Spleen (tissue), 11 donors: ENCODE measurements around the gene CITED4. TPM values are rescaled to one million over a fixed set of nuclear protein-coding genes. Genes with fewer than 3 reads are reported as not detected.

Experiments used
- DNase-seq: peaks from one replicate; pipeline ENCODE4 v3.0.0-alpha.2; 2020
- H3K27ac ChIP-seq, 8 donors: fragments of 200-600 bp; sonication (generic) in 7 of 8; 1 replicate in 4 of 8; 2 replicates in 4 of 8; pipeline versions ENCODE4 v1.5.0 to v1.8.0; 2016 to 2021; ENCODE audit warnings: inconsistent platforms in 4 of 8, mild to moderate bottlenecking in 4 of 8, moderate library complexity in 1 of 8
- H3K27me3 ChIP-seq, 7 donors: fragments of 200-600 bp; sonication (generic) in 6 of 7; replicated peaks in 1 of 7; 1 replicate in 4 of 7; 2 replicates in 3 of 7; pipeline versions ENCODE4 v1.5.0 to v1.8.0; 2016 to 2021; ENCODE audit warnings: inconsistent platforms in 3 of 7, mild to moderate bottlenecking in 1 of 7
- H3K36me3 ChIP-seq, 6 donors: fragments of 200-600 bp; sonication (generic) in 5 of 6; 1 replicate in 4 of 6; 2 replicates in 2 of 6; pipeline versions ENCODE4 v1.5.0 to v1.8.0; 2016 to 2021; ENCODE audit warnings: inconsistent platforms in 2 of 6
- H3K4me1 ChIP-seq, 6 donors: fragments of 200-600 bp; sonication (generic) in 5 of 6; 1 replicate in 3 of 6; 2 replicates in 3 of 6; pipeline versions ENCODE4 v1.5.0 to v1.8.0; 2016 to 2021; ENCODE audit warnings: inconsistent platforms in 3 of 6
- H3K4me3 ChIP-seq, 8 donors: fragments of 200-600 bp; sonication (generic) in 7 of 8; 1 replicate in 4 of 8; 2 replicates in 4 of 8; pipeline versions ENCODE4 v1.5.0 to v1.8.0; 2016 to 2021; ENCODE audit warnings: inconsistent platforms in 4 of 8, mild to moderate bottlenecking in 4 of 8, moderate library complexity in 2 of 8
- H3K9me3 ChIP-seq, 8 donors: fragments of 200-600 bp; sonication (generic) in 7 of 8; 1 replicate in 4 of 8; 2 replicates in 4 of 8; pipeline versions ENCODE4 v1.5.0 to v1.8.0; 2016 to 2021; ENCODE audit warnings: inconsistent platforms in 4 of 8
- POLR2A ChIP-seq, 3 donors: fragments of 450-650 bp; IDR thresholded peaks; one replicate each; pipeline ENCODE4 v1.5.1; 2017; ENCODE audit warnings: antibody characterized with exemption in 3 of 3, mild to moderate bottlenecking in 1 of 3
- POLR2AphosphoS5 ChIP-seq, 3 donors: sonication (generic); formaldehyde crosslinking; IDR thresholded peaks; one replicate each; pipeline ENCODE4 v1.5.1; 2017; ENCODE audit warnings: antibody characterized with exemption in 3 of 3
- WGBS, 5 donors: extraction: QIAGEN DNeasy Blood & Tissue Kit in 3 of 5; methylation state at CpG; one replicate each; pipeline versions ENCODE4 v1.1.5 to v1.1.7; 2013 to 2018; 5-methylcytosine and 5-hydroxymethylcytosine counted together
- intact Hi-C: fragments of 100-400 bp; cut with DNase I; formaldehyde crosslinking; loops from one replicate; pipeline ENCODE4 v1.15.0; 2023; ENCODE audit warnings: low total_unique reads
- polyA plus RNA-seq, 3 donors: library from polyadenylated mRNA; stranded (reverse); fragments of 200-250 nt; gene quantifications; one replicate each; pipeline ENCODE4 v1.2.1, GENCODE V29; 2013
- total RNA-seq, 7 donors: library from RNA; depleted of rRNA in 3 of 7; stranded (reverse); fragments of >200 nt in 3 of 7; fragmentation: NEBNext Ultra II Directional in 4 of 7; extraction: Animal tissue kit (Norgen Biotek cat#: 25700) in 4 of 7; gene quantifications; one replicate each; pipeline versions ENCODE4 v1.1.0 to v1.2.1, GENCODE V29; 2016 to 2021
- TF ChIP-seq, protein P1 (sequence below), 11 experiments: fragments of 200-600 bp in 7 of 11; fragments of 450-650 bp in 4 of 11; sonication (generic) in 4 of 11; IDR thresholded peaks in 8 of 11; conservative IDR thresholded peaks in 3 of 11; 1 replicate in 7 of 11; 2 replicates in 4 of 11; pipeline versions ENCODE4 v1.4.0 to v1.8.0; 2016 to 2021; ENCODE audit warnings: antibody characterized with exemption in 11 of 11, inconsistent platforms in 4 of 11, mild to moderate bottlenecking in 1 of 11
- donor health status: healthy with polysubstance abuse.
- donor health status: DM: no; HTN: no; CAD: no; lungs with moderate emphysema.
- donor health status: DM: no; HTN: no; CAD: no.
- donor health status: Bipolar disorder and iron deficiency.
- donor health status: healthy.
- donor health status: DM: no; HTN: no; CAD: no.
- donor health status: DM: yes; HTN: yes; CAD: no.

Gene CITED4
- total and polyA plus RNA-seq, 10 donors = 10.0 to 98.8 (median 46.8) TPM

DNA sequence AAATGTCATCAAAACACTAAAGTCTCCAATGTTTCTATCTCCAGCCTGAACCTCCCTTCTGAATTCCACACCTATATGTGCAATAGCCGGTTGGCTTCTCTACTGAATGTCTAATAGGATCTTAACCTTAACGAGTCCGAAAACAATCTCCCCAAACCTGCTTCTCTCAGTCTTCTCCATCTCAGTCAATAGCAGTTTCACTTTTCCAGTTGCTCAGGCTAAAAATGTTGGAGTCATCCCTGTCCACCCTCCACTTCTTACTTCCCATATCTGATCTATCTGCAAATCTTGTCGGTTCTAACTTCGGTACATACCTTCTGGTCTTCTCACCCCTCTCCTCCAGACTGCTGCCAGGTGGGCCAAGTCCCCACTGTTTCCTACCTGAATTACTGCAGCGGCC is 25.5 kb upstream of the CITED4 start:
- intact Hi-C loops = no loop called here
- TF ChIP-seq, protein P1, sequence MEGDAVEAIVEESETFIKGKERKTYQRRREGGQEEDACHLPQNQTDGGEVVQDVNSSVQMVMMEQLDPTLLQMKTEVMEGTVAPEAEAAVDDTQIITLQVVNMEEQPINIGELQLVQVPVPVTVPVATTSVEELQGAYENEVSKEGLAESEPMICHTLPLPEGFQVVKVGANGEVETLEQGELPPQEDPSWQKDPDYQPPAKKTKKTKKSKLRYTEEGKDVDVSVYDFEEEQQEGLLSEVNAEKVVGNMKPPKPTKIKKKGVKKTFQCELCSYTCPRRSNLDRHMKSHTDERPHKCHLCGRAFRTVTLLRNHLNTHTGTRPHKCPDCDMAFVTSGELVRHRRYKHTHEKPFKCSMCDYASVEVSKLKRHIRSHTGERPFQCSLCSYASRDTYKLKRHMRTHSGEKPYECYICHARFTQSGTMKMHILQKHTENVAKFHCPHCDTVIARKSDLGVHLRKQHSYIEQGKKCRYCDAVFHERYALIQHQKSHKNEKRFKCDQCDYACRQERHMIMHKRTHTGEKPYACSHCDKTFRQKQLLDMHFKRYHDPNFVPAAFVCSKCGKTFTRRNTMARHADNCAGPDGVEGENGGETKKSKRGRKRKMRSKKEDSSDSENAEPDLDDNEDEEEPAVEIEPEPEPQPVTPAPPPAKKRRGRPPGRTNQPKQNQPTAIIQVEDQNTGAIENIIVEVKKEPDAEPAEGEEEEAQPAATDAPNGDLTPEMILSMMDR (IDR thresholded peaks at IDR 0.05 in 8 of 11, conservative IDR thresholded peaks at IDR 0.05 in 3 of 11) = no peak
- TF ChIP-seq POLR2A (IDR thresholded peaks at IDR 0.05) (no peak), POLR2AphosphoS5 (IDR thresholded peaks at IDR 0.05) (no peak)
- WGBS, 5 donors = 94 to 98% (median 95%) methylated on average over 6 of the region's 6 CpGs

DNA sequence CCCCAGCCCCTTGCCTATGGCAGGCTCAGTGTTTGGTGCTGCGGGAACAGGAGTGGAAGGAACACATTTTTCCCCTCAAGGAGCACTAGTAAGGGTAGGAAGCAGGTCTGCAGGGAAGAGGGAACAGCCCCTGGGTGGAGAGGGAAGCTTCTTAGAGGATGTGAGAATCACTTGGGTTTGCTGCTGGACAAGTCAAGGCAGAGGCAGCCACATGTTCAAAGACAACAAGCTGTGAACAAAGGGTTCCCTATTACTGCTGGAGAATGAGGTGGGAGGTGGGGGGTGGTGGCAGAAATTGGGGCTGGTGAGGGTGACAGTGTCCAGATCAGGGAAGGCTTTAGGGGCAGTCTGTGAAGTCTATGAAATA is 24.8 kb upstream of the CITED4 start:
- TF ChIP-seq, protein P1 (IDR thresholded peaks at IDR 0.05 in 8 of 11, conservative IDR thresholded peaks at IDR 0.05 in 3 of 11) = no peak
- TF ChIP-seq POLR2AphosphoS5 (IDR thresholded peaks at IDR 0.05) = no peak
- TF ChIP-seq POLR2A (IDR thresholded peaks at IDR 0.05) = no peak
- WGBS, 5 donors = 76 to 100% (median 80%) methylated on average over 1 of the region's 1 CpG

More for the DNA sequence above, 25.5 kb upstream of the CITED4 start:
- no peak overlapping the region for H3K4me3 ChIP-seq
- H3K27ac ChIP-seq = no peak overlapping the region
- H3K9me3 ChIP-seq = peaks cover 0 to 7% (median 0%) of the 10 kb centered on the region in 8 donors
- no peaks in the 10 kb centered on the region for H3K36me3 ChIP-seq
- peaks cover 0 to 16% (median 7%) of the 10 kb centered on the region in 6 donors for H3K4me1 ChIP-seq
- DNase-seq = no peak
- peaks cover 0 to 42% (median 19%) of the 10 kb centered on the region in 7 donors for H3K27me3 ChIP-seq

DNA sequence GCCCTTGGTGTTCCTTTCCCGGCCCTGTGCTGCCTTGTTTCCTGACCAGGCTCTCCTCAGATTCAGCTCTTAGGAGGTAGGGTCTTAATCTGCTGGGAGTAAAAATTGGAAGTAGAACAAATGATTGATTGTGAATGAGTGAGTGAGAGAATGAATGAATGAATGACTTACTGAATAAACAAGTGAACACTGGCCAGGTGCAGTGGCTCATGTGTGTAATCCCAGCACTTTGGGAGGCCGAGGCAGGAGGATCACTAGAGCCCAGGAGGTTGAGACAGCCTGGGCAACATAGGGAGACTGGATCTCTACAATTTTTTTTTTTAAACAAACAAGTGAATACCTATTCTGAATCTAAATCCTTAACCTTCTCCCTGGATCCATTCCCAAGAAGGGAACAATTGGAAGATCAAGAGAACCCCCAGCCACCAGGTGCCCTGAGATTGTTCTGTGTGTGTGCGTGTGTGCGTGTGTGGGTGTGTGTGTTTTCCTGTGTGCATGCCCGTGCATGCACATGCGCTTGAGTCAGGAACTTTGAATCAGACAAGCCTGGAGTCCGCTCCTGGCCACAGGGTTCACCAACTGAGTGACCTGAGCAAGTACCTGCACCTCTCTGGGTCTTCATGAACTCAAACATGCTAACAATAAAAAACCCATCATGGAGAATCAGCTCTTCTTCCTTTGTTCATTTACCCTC is 24.3 kb upstream of the CITED4 start:
- H3K36me3 ChIP-seq = no peaks in the 10 kb centered on the region
- H3K4me1 ChIP-seq = peaks cover 0 to 16% (median 8%) of the 10 kb centered on the region in 6 donors
- peaks cover 0 to 10% (median 0%) of the 10 kb centered on the region in 8 donors for H3K9me3 ChIP-seq
- intact Hi-C loops = no loop called here
- WGBS, 5 donors = 67 to 82% (median 78%) methylated on average over 4 to 7 of the region's 7 CpGs
- no peak for TF ChIP-seq POLR2A (IDR thresholded peaks at IDR 0.05)
- TF ChIP-seq, protein P1 (IDR thresholded peaks at IDR 0.05 in 8 of 11, conservative IDR thresholded peaks at IDR 0.05 in 3 of 11) = no peak
- no peak for TF ChIP-seq POLR2AphosphoS5 (IDR thresholded peaks at IDR 0.05)
- H3K27me3 ChIP-seq = peaks cover 0 to 49% (median 19%) of the 10 kb centered on the region in 7 donors
- no peak for DNase-seq
- H3K4me3 ChIP-seq = no peak overlapping the region
- no peak overlapping the region for H3K27ac ChIP-seq

More for the DNA sequence above, 24.8 kb upstream of the CITED4 start:
- H3K27ac ChIP-seq = no peak overlapping the region
- H3K4me3 ChIP-seq = no peak overlapping the region
- H3K27me3 ChIP-seq = peaks cover 0 to 48% (median 19%) of the 10 kb centered on the region in 7 donors
- DNase-seq = no peak
- intact Hi-C loops = no loop called here
- H3K4me1 ChIP-seq = peaks cover 0 to 16% (median 7%) of the 10 kb centered on the region in 6 donors
- H3K36me3 ChIP-seq = no peaks in the 10 kb centered on the region
- peaks cover 0 to 10% (median 0%) of the 10 kb centered on the region in 8 donors for H3K9me3 ChIP-seq

DNA sequence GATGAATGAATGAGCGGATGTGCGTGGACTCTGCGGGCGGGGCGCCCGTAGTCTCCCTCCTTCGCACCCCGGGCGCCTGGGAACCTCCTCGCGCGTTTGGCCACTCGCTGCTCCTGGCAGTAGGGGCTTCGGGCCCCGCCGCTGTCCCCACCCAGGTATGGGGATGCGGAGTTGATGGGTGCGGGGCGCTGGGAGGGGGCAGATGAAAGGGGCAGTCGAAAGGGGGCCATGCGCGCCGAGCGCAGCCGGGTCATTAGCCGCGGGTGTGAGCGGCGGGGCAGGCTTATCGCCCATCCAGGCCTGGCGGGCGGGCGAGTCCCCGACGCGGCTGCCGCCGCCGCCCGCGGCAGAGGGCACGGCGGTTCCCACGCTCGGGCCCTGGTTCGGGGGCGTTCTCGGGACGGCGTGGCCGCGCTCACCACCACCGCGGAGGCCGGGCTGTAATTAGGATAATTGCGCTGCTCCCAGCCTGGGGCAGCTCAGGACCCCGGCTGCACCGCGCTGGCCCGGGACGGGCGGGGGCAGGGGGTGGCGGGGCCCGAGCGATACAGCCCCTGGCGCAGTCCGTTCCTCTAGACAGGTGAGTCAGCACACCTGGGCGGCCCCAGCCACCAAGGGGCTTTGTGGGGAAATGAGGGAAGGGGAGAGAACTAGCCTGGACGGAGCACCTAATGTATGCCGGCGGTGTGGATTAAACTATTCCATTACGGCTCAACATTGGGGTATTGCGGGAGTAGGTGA is 22.1 kb upstream of the CITED4 start:
- Histone ChIP-seq H3K27me3 (peaks cover 0 to 54% (median 19%) of the 10 kb centered on the region in 7 donors), H3K4me1 (peaks cover 0 to 21% (median 8%) of the 10 kb centered on the region in 6 donors), H3K27ac (no peak overlapping the region), H3K9me3 (peaks cover 0 to 10% (median 0%) of the 10 kb centered on the region in 8 donors), H3K4me3 (peak overlapping the region in 1 of 8 donors; percentile 21), H3K36me3 (no peaks in the 10 kb centered on the region)
- no peak for TF ChIP-seq POLR2AphosphoS5 (IDR thresholded peaks at IDR 0.05)
- TF ChIP-seq, protein P1 (IDR thresholded peaks at IDR 0.05 in 8 of 11, conservative IDR thresholded peaks at IDR 0.05 in 3 of 11) = no peak
- no peak for TF ChIP-seq POLR2A (IDR thresholded peaks at IDR 0.05)
- DNase-seq = no peak
- intact Hi-C loops = no loop called here
- WGBS, 5 donors = 29 to 55% (median 31%) methylated on average over 37 to 73 of the region's 73 CpGs
